HEK293 (cell line): ENCODE results near the gene CNTNAP1.

ENCODE experiments used
- BCL11B ChIP-seq: fragments of 450-650 bp; formaldehyde crosslinking; IDR thresholded peaks from 2 replicates; pipeline ENCODE4 v1.5.1; 2016; ENCODE audit warnings: low read depth, missing biosample characterization, missing genetic modification characterization
- TCF7L2 ChIP-seq: IDR thresholded peaks from 2 replicates; pipeline ENCODE4 v1.6.1; 2011; ENCODE audit warnings: low read depth, mild to moderate bottlenecking, inconsistent platforms, low read length, moderate library complexity, borderline replicate concordance
- YY1 ChIP-seq: fragments of 450-650 bp; formaldehyde crosslinking; IDR thresholded peaks from 2 replicates; pipeline ENCODE4 v1.5.1; 2018; ENCODE audit warnings: missing biosample characterization, missing genetic modification characterization
- ZNF211 ChIP-seq: fragments of 450-650 bp; formaldehyde crosslinking; IDR thresholded peaks from 2 replicates; pipeline ENCODE4 v1.5.1; 2016; ENCODE audit warnings: low read depth, missing biosample characterization, missing genetic modification characterization
- ZNF266 ChIP-seq: fragments of 450-650 bp; formaldehyde crosslinking; IDR thresholded peaks from 2 replicates; pipeline ENCODE4 v1.5.1; 2016; ENCODE audit warnings: missing biosample characterization, missing genetic modification characterization, low read depth
- ZNF292 ChIP-seq: fragments of 450-650 bp; formaldehyde crosslinking; IDR thresholded peaks from 2 replicates; pipeline ENCODE4 v1.5.1; 2016; ENCODE audit warnings: low read depth, missing biosample characterization, missing genetic modification characterization, borderline replicate concordance
- ZNF610 ChIP-seq: fragments of 450-650 bp; formaldehyde crosslinking; IDR thresholded peaks from 2 replicates; pipeline ENCODE4 v1.5.1; 2016; ENCODE audit warnings: missing biosample characterization, missing genetic modification characterization, borderline replicate concordance
- ZSCAN16 ChIP-seq: fragments of 450-650 bp; formaldehyde crosslinking; IDR thresholded peaks from 2 replicates; pipeline ENCODE4 v1.5.1; 2016; ENCODE audit warnings: missing biosample characterization, missing genetic modification characterization
- ZSCAN30 ChIP-seq: fragments of 450-650 bp; IDR thresholded peaks from 2 replicates; pipeline ENCODE4 v1.5.1; 2018; ENCODE audit warnings: missing biosample characterization, mild to moderate bottlenecking, missing genetic modification characterization, moderate library complexity
- TF ChIP-seq, protein P1 (sequence below): fragments of 450-650 bp; formaldehyde crosslinking; IDR thresholded peaks from 2 replicates; pipeline ENCODE4 v1.5.1; 2016; ENCODE audit warnings: missing biosample characterization, missing genetic modification characterization
- TF ChIP-seq, protein P2 (sequence below): fragments of 450-650 bp; formaldehyde crosslinking; IDR thresholded peaks from 2 replicates; pipeline ENCODE4 v1.5.1; 2016; ENCODE audit warnings: missing biosample characterization, missing genetic modification characterization
- TF ChIP-seq, protein P3 (sequence below): fragments of 450-650 bp; formaldehyde crosslinking; IDR thresholded peaks from 2 replicates; pipeline ENCODE4 v1.5.1; 2016; ENCODE audit warnings: missing biosample characterization, missing genetic modification characterization
- TF ChIP-seq, protein P4 (sequence below): fragments of 450-650 bp; formaldehyde crosslinking; IDR thresholded peaks from 2 replicates; pipeline ENCODE4 v1.5.1; 2016; ENCODE audit warnings: missing biosample characterization, missing genetic modification characterization
- TF ChIP-seq, protein P5 (sequence below): fragments of 450-650 bp; formaldehyde crosslinking; conservative IDR thresholded peaks from 2 replicates; pipeline ENCODE4 v1.5.1; 2016; ENCODE audit warnings: low read depth, missing biosample characterization, missing genetic modification characterization

DNA sequence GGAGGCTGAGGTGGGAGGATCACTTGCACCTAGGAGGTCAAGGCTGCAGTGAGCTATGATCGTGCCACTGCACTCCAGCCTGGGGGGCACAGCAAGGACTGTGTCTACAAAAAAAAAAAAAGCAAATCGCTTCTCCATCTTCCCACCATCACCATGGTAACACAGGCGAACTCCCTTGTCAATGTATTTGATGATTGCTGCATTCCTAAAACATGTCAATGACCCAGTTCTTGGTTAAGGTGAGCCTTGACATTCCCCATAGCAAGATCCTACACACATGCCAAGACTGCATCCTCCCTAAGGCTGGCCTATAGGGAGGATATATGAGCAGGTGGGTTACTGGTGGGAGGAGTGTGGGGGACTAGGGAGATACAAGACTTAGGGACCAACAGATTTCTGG lies 12.2 kb downstream of the CNTNAP1 start:
- TF ChIP-seq, protein P1, sequence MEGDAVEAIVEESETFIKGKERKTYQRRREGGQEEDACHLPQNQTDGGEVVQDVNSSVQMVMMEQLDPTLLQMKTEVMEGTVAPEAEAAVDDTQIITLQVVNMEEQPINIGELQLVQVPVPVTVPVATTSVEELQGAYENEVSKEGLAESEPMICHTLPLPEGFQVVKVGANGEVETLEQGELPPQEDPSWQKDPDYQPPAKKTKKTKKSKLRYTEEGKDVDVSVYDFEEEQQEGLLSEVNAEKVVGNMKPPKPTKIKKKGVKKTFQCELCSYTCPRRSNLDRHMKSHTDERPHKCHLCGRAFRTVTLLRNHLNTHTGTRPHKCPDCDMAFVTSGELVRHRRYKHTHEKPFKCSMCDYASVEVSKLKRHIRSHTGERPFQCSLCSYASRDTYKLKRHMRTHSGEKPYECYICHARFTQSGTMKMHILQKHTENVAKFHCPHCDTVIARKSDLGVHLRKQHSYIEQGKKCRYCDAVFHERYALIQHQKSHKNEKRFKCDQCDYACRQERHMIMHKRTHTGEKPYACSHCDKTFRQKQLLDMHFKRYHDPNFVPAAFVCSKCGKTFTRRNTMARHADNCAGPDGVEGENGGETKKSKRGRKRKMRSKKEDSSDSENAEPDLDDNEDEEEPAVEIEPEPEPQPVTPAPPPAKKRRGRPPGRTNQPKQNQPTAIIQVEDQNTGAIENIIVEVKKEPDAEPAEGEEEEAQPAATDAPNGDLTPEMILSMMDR (tag by site-specific recombination) = no peak
- TF ChIP-seq, protein P2, sequence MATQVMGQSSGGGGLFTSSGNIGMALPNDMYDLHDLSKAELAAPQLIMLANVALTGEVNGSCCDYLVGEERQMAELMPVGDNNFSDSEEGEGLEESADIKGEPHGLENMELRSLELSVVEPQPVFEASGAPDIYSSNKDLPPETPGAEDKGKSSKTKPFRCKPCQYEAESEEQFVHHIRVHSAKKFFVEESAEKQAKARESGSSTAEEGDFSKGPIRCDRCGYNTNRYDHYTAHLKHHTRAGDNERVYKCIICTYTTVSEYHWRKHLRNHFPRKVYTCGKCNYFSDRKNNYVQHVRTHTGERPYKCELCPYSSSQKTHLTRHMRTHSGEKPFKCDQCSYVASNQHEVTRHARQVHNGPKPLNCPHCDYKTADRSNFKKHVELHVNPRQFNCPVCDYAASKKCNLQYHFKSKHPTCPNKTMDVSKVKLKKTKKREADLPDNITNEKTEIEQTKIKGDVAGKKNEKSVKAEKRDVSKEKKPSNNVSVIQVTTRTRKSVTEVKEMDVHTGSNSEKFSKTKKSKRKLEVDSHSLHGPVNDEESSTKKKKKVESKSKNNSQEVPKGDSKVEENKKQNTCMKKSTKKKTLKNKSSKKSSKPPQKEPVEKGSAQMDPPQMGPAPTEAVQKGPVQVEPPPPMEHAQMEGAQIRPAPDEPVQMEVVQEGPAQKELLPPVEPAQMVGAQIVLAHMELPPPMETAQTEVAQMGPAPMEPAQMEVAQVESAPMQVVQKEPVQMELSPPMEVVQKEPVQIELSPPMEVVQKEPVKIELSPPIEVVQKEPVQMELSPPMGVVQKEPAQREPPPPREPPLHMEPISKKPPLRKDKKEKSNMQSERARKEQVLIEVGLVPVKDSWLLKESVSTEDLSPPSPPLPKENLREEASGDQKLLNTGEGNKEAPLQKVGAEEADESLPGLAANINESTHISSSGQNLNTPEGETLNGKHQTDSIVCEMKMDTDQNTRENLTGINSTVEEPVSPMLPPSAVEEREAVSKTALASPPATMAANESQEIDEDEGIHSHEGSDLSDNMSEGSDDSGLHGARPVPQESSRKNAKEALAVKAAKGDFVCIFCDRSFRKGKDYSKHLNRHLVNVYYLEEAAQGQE = no peak
- TF ChIP-seq TCF7L2 (no peak), ZSCAN30 (no peak), YY1 (no peak), ZNF211 (tag by site-specific recombination) (no peak), BCL11B (tag by site-specific recombination) (no peak), ZNF266 (tag by site-specific recombination) (no peak), ZSCAN16 (tag by site-specific recombination) (no peak), ZNF292 (tag by site-specific recombination) (no peak), ZNF610 (tag by site-specific recombination) (no peak)
- TF ChIP-seq, protein P3, sequence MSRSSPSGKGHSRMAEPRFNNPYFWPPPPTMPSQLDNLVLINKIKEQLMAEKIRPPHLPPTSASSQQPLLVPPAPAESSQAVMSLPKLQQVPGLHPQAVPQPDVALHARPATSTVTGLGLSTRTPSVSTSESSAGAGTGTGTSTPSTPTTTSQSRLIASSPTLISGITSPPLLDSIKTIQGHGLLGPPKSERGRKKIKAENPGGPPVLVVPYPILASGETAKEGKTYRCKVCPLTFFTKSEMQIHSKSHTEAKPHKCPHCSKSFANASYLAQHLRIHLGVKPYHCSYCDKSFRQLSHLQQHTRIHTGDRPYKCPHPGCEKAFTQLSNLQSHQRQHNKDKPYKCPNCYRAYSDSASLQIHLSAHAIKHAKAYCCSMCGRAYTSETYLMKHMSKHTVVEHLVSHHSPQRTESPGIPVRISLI = no peak
- TF ChIP-seq, protein P4, sequence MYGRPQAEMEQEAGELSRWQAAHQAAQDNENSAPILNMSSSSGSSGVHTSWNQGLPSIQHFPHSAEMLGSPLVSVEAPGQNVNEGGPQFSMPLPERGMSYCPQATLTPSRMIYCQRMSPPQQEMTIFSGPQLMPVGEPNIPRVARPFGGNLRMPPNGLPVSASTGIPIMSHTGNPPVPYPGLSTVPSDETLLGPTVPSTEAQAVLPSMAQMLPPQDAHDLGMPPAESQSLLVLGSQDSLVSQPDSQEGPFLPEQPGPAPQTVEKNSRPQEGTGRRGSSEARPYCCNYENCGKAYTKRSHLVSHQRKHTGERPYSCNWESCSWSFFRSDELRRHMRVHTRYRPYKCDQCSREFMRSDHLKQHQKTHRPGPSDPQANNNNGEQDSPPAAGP (tag by site-specific recombination) = no peak
- TF ChIP-seq, protein P5, sequence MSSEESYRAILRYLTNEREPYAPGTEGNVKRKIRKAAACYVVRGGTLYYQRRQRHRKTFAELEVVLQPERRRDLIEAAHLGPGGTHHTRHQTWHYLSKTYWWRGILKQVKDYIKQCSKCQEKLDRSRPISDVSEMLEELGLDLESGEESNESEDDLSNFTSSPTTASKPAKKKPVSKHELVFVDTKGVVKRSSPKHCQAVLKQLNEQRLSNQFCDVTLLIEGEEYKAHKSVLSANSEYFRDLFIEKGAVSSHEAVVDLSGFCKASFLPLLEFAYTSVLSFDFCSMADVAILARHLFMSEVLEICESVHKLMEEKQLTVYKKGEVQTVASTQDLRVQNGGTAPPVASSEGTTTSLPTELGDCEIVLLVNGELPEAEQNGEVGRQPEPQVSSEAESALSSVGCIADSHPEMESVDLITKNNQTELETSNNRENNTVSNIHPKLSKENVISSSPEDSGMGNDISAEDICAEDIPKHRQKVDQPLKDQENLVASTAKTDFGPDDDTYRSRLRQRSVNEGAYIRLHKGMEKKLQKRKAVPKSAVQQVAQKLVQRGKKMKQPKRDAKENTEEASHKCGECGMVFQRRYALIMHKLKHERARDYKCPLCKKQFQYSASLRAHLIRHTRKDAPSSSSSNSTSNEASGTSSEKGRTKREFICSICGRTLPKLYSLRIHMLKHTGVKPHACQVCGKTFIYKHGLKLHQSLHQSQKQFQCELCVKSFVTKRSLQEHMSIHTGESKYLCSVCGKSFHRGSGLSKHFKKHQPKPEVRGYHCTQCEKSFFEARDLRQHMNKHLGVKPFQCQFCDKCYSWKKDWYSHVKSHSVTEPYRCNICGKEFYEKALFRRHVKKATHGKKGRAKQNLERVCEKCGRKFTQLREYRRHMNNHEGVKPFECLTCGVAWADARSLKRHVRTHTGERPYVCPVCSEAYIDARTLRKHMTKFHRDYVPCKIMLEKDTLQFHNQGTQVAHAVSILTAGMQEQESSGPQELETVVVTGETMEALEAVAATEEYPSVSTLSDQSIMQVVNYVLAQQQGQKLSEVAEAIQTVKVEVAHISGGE (tag by site-specific recombination) = no peak
